SIG-M5 treated with dmso at 0.1 percent for 504 hours (cell line): ENCODE data around the gene MUC2.

Source experiments
- DNase-seq: peaks from one replicate; lab custom pipeline; 2025; ENCODE audit not compliant: unreplicated experiment; lab: John Stamatoyannopoulos, UW

MUC2 gene

GRCh38 chr11:1085440-1086170, 10.9 kb downstream of the MUC2 start:
- DNase-seq: no peak

GRCh38 chr11:1086171-1087102, 11.8 kb downstream of the MUC2 start:
- no peak for DNase-seq

GRCh38 chr11:1087279-1087960, 12.7 kb downstream of the MUC2 start:
- no peak for DNase-seq

GRCh38 chr11:1087961-1088926, 13.6 kb downstream of the MUC2 start:
- DNase-seq: no peak

GRCh38 chr11:1088927-1089737, 14.5 kb downstream of the MUC2 start:
- no peak for DNase-seq

GRCh38 chr11:1089738-1090599, 15.3 kb downstream of the MUC2 start:
- DNase-seq: no peak

GRCh38 chr11:1090600-1091331, 16.1 kb downstream of the MUC2 start:
- DNase-seq: no peak

GRCh38 chr11:1091332-1092083, 16.8 kb downstream of the MUC2 start:
- no peak for DNase-seq

GRCh38 chr11:1092145-1092670, 17.5 kb downstream of the MUC2 start:
- DNase-seq: no peak

GRCh38 chr11:1092919-1093318, 18.2 kb downstream of the MUC2 start:
- DNase-seq: no peak

GRCh38 chr11:1099519-1100355, 25.1 kb downstream of the MUC2 start:
- no peak for DNase-seq

- no peak for DNase-seq
These were observed 26.0 kb downstream of the MUC2 start for GRCh38 chr11:1100417-1101245.

GRCh38 chr11:1101318-1102089, 26.8 kb downstream of the MUC2 start:
- no peak for DNase-seq

- DNase-seq: no peak
These were observed 27.7 kb downstream of the MUC2 start for GRCh38 chr11:1102221-1102971.
